H1 (cell line): Measurements from ENCODE around the gene STXBP5. TPM values are rescaled to one million over a fixed set of nuclear protein-coding genes. Genes with fewer than 3 reads are reported as not detected.

ENCODE experiments used
- CTCF ChIA-PET: fragments of 300-600 bp; sonication (Branson Sonifier 250); formaldehyde crosslinking; loops from one replicate; lab custom pipeline; 2021; ENCODE audit not compliant: partially characterized antibody; lab: Charles Lee
- POLR2A ChIA-PET: fragments of 300-600 bp; sonication (Branson Sonifier 250); formaldehyde crosslinking; loops from one replicate; lab custom pipeline; 2021; ENCODE audit warnings: inconsistent platforms; ENCODE audit not compliant: partially characterized antibody; lab: Charles Lee
- DNase-seq, 2 experiments: peaks; one replicate each; pipeline versions ENCODE4 v3.0.0 to v3.0.0-alpha.2; 2010 to 2022; ENCODE audit warnings: low spot score in 2 of 2, low read depth in 1 of 2, mixed read lengths in 1 of 2
- FAIRE-seq: peaks from 2 replicates; lab custom pipeline; 2011; peaks lifted over from hg19 to GRCh38; lab: Jason Lieb, UNC
- H2AFZ ChIP-seq: 2 replicates; pipeline ENCODE4 v1.8.1; 2012; ENCODE audit warnings: low read length, inconsistent platforms
- H2AK5ac ChIP-seq: 2 replicates; pipeline ENCODE4 v1.6.1; 2013; ENCODE audit warnings: low read depth, low read length
- H2BK120ac ChIP-seq: replicated peaks from 2 replicates; pipeline ENCODE3; 2013; ENCODE audit warnings: low read depth, low read length, inconsistent platforms
- H2BK12ac ChIP-seq: 2 replicates; pipeline ENCODE4 v1.6.1; 2013; ENCODE audit warnings: low read depth, low read length
- H2BK15ac ChIP-seq: 2 replicates; pipeline ENCODE4 v1.6.1; 2013; ENCODE audit warnings: low read length
- H2BK20ac ChIP-seq: 2 replicates; pipeline ENCODE4 v1.6.1; 2013; ENCODE audit warnings: low read length
- H2BK5ac ChIP-seq: 2 replicates; pipeline ENCODE4 v1.6.1; 2013; ENCODE audit warnings: low read depth, low read length
- H3K14ac ChIP-seq: 2 replicates; pipeline ENCODE4 v1.6.1; 2013; ENCODE audit warnings: inconsistent platforms; ENCODE audit not compliant: insufficient read length
- H3K18ac ChIP-seq: 2 replicates; pipeline ENCODE4 v1.6.1; 2013; ENCODE audit warnings: low read length; ENCODE audit errors: extremely low read depth
- H3K23ac ChIP-seq: 2 replicates; pipeline ENCODE4 v1.6.1; 2013; ENCODE audit warnings: inconsistent platforms; ENCODE audit not compliant: insufficient read length
- H3K23me2 ChIP-seq: 2 replicates; pipeline ENCODE4 v1.6.1; 2013; ENCODE audit warnings: low read depth, low read length
- H3K27ac ChIP-seq: 2 replicates; pipeline ENCODE4 v1.6.1; 2011; ENCODE audit warnings: low read depth, low read length, inconsistent platforms
- H3K27me3 ChIP-seq, 4 experiments: replicated peaks in 1 of 4; 1 replicate in 1 of 4; 2 replicates in 3 of 4; pipeline versions ENCODE4 v1.6.1 to v1.8.1; 2011 to 2013; ENCODE audit warnings: low read length in 3 of 4, mild to moderate bottlenecking in 3 of 4, inconsistent platforms in 2 of 4, mixed read lengths in 2 of 4, moderate library complexity in 1 of 4; ENCODE audit not compliant: control insufficient read depth in 3 of 4, insufficient read depth in 3 of 4; ENCODE audit errors: extremely low read depth in 1 of 4
- H3K36me3 ChIP-seq, 4 experiments: 2 replicates each; pipeline versions ENCODE4 v1.6.1 to v1.8.1; 2011 to 2013; ENCODE audit warnings: mild to moderate bottlenecking in 4 of 4, low read length in 3 of 4, moderate library complexity in 2 of 4, control low read depth in 1 of 4, inconsistent platforms in 1 of 4; ENCODE audit not compliant: insufficient read depth in 4 of 4, control insufficient read depth in 2 of 4
- H3K4ac ChIP-seq: replicated peaks from 2 replicates; pipeline ENCODE3; 2013; ENCODE audit warnings: low read length, low read depth, mixed read lengths, inconsistent platforms; ENCODE audit not compliant: insufficient read length
- H3K4me1 ChIP-seq, 4 experiments: replicated peaks in 1 of 4; 1 replicate in 1 of 4; 2 replicates in 3 of 4; pipeline versions ENCODE4 v1.6.1 to v1.8.1; 2011 to 2013; ENCODE audit warnings: low read length in 3 of 4, inconsistent platforms in 2 of 4, mixed read lengths in 1 of 4; ENCODE audit not compliant: insufficient read depth in 4 of 4, control insufficient read depth in 3 of 4
- H3K4me2 ChIP-seq, 2 experiments: 2 replicates each; pipeline versions ENCODE4 v1.6.1 to v1.8.1; 2011 to 2013; ENCODE audit warnings: low read depth in 2 of 2, low read length in 2 of 2, control low read depth in 1 of 2, inconsistent platforms in 1 of 2, mild to moderate bottlenecking in 1 of 2; ENCODE audit not compliant: insufficient read depth in 1 of 2
- H3K4me3 ChIP-seq, 4 experiments: fragments of 200-600, 300-600 bp in 1 of 4; sonication (generic), shearing (Covaris generic), sonication (Bioruptor Twin) in 1 of 4; 2 replicates each; pipeline versions ENCODE4 v1.5.1 to v1.8.1; 2011 to 2016; ENCODE audit warnings: low read length in 4 of 4, low read depth in 3 of 4, control low read depth in 2 of 4, inconsistent platforms in 2 of 4, mild to moderate bottlenecking in 2 of 4, mixed read lengths in 1 of 4, moderate library complexity in 1 of 4; ENCODE audit not compliant: insufficient read depth in 2 of 4; ENCODE audit errors: extremely low read depth in 1 of 4
- H3K56ac ChIP-seq: replicated peaks from 2 replicates; pipeline ENCODE3; 2013; ENCODE audit warnings: low read depth, mild to moderate bottlenecking, mixed read lengths, low read length, inconsistent platforms; ENCODE audit not compliant: insufficient read length
- H3K79me1 ChIP-seq: 2 replicates; pipeline ENCODE4 v1.6.1; 2013; ENCODE audit warnings: low read depth, low read length, control low read depth
- H3K79me2 ChIP-seq, 2 experiments: 2 replicates each; pipeline versions ENCODE4 v1.6.1 to v1.8.1; 2012 to 2013; ENCODE audit warnings: low read length in 2 of 2, mild to moderate bottlenecking in 2 of 2, inconsistent platforms in 1 of 2; ENCODE audit not compliant: insufficient read depth in 2 of 2, control insufficient read depth in 1 of 2
- H3K9ac ChIP-seq, 4 experiments: replicated peaks in 1 of 4; 1 replicate in 1 of 4; 2 replicates in 3 of 4; pipeline versions ENCODE4 v1.6.1 to v1.8.1; 2011 to 2013; ENCODE audit warnings: low read depth in 3 of 4, low read length in 3 of 4, control low read depth in 2 of 4, mild to moderate bottlenecking in 2 of 4, moderate library complexity in 2 of 4, inconsistent platforms in 1 of 4; ENCODE audit errors: extremely low read depth in 1 of 4
- H3K9me3 ChIP-seq, 2 experiments: 2 replicates each; pipeline versions ENCODE4 v1.6.1 to v1.8.1; 2012 to 2013; ENCODE audit warnings: mild to moderate bottlenecking in 2 of 2, moderate library complexity in 2 of 2, control low read depth in 1 of 2, inconsistent platforms in 1 of 2, low read depth in 1 of 2, low read length in 1 of 2, mixed read lengths in 1 of 2; ENCODE audit not compliant: insufficient read depth in 2 of 2
- H4K20me1 ChIP-seq, 2 experiments: replicated peaks in 1 of 2; 2 replicates each; pipeline versions ENCODE3 to v1.8.1; 2011 to 2013; ENCODE audit warnings: inconsistent platforms in 2 of 2, low read length in 2 of 2, mild to moderate bottlenecking in 1 of 2; ENCODE audit not compliant: insufficient read depth in 2 of 2, control insufficient read depth in 1 of 2
- H4K5ac ChIP-seq: 2 replicates; pipeline ENCODE4 v1.6.1; 2013; ENCODE audit warnings: low read length, low read depth, mixed read lengths, inconsistent platforms; ENCODE audit not compliant: insufficient read length
- H4K8ac ChIP-seq: 2 replicates; pipeline ENCODE4 v1.8.0; 2013; ENCODE audit warnings: mild to moderate bottlenecking, moderate library complexity, low read length, inconsistent platforms; ENCODE audit not compliant: insufficient read depth; ENCODE audit errors: extremely low read depth
- H4K91ac ChIP-seq: replicated peaks from 2 replicates; pipeline ENCODE3; 2013; ENCODE audit warnings: low read length, mixed read lengths, inconsistent platforms; ENCODE audit not compliant: insufficient read length
- CEBPB ChIP-seq: IDR thresholded peaks from 2 replicates; pipeline ENCODE4 v1.6.1; 2012; ENCODE audit warnings: low read depth, low read length
- CHD2 ChIP-seq: IDR thresholded peaks from 2 replicates; pipeline ENCODE4 v1.6.1; 2012; ENCODE audit warnings: low read length, improper control_type of control experiment
- HDAC2 ChIP-seq, 2 experiments: fragments of 300-600 bp in 1 of 2; sonication (generic) in 1 of 2; IDR thresholded peaks; 2 replicates each; pipeline ENCODE4 v1.6.1; 2011 to 2012; ENCODE audit warnings: low read depth in 2 of 2, low read length in 2 of 2, mild to moderate bottlenecking in 2 of 2, moderate library complexity in 2 of 2, borderline replicate concordance in 1 of 2, inconsistent platforms in 1 of 2
- RAD21 ChIP-seq, 2 experiments: IDR thresholded peaks in 1 of 2; conservative IDR thresholded peaks in 1 of 2; 2 replicates each; pipeline ENCODE4 v1.6.1; 2011; ENCODE audit warnings: low read depth in 2 of 2, low read length in 2 of 2, improper control_type of control experiment in 1 of 2, inconsistent platforms in 1 of 2, mild to moderate bottlenecking in 1 of 2, moderate library complexity in 1 of 2
- TBP ChIP-seq: IDR thresholded peaks from 2 replicates; pipeline ENCODE4 v1.6.1; 2011; ENCODE audit warnings: low read depth, low read length, improper control_type of control experiment
- WGBS, 2 experiments: shearing (Covaris generic) in 1 of 2; methylation state at CpG; one replicate each; pipeline versions ENCODE4 v1.1.6 to v1.1.7; 2013 to 2015; ENCODE audit warnings: low lambda C conversion rate in 2 of 2, mixed read lengths in 2 of 2, inconsistent platforms in 1 of 2, low coverage in 1 of 2, missing lambda C conversion rate in 1 of 2; ENCODE audit not compliant: insufficient replicate concordance in 2 of 2, insufficient coverage in 1 of 2, insufficient read length in 1 of 2; ENCODE audit errors: extremely low coverage in 1 of 2, missing lambda C conversion rate in 1 of 2; 5-methylcytosine and 5-hydroxymethylcytosine counted together
- polyA plus RNA-seq, 7 experiments: library from polyadenylated mRNA; depleted of rRNA in 3 of 7; stranded (reverse) in 5 of 7; unstranded in 2 of 7; fragments of >200 nt in 5 of 7; fragments of 200-250 nt in 2 of 7; gene quantifications; 1 replicate in 5 of 7; 2 replicates in 1 of 7; 4 replicates in 1 of 7; pipeline versions ENCODE4 v1.2.1 to v1.2.3, GENCODE V29; 2011 to 2013; ENCODE audit warnings: missing spikeins in 2 of 7, mixed read lengths in 2 of 7
- total RNA-seq: library from RNA; stranded (reverse); fragmentation: NEBNext Ultra II Directional; extraction: Animal tissue kit (Norgen Biotek cat#: 25700); gene quantifications from 2 replicates; pipeline ENCODE4 v1.2.1, GENCODE V29; 2021

Gene STXBP5
- total and polyA plus RNA-seq, 2 of the 8 experiments (the other 6 are each of a cell fraction or from before 2014, with no cell fraction given), result 2.7 to 10.8 TPM

DNA sequence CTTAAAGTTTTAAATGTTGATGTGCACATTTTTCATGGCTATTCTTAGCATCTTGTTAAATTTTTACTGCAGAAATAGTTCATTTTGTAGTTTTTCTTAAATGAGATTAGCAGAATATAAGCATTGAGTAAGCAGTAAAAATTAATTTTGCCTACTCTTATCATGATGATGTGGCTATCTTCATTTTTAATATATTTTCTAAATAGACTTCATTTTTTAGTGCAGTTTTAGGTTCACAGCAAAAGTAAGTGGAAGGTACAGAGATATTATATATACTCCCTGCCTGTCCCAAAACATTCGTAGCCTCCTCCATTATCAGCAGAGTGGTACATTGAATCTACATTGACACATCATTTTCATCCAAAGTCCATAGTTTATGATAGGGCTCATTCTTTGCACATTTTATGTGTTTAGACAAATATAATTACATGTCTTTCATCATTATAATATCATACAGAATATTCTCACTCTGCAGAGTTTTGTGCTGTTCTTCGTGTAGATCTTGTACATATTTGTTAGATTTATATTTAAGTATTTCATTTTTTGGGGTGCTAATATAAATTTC lies 13.7 kb downstream of the STXBP5 start:
- Histone ChIP-seq H3K23me2 (no peaks in the 10 kb centered on the region), H2AK5ac (no peak overlapping the region), H3K9me3 (no peaks in the 10 kb centered on the region), H2BK120ac (no peak overlapping the region), H3K4ac (no peak overlapping the region), H3K56ac (no peak overlapping the region), H2BK12ac (no peak overlapping the region), H3K14ac (no peak overlapping the region), H3K23ac (no peak overlapping the region), H3K36me3 (no peaks in the 10 kb centered on the region), H2BK15ac (no peak overlapping the region), H3K4me2 (no peak overlapping the region), H4K20me1 (no peaks in the 10 kb centered on the region), H4K5ac (no peak overlapping the region), H3K79me1 (no peaks in the 10 kb centered on the region), H3K27ac (no peak overlapping the region), H3K18ac (no peak overlapping the region), H3K4me1 (peaks cover 0 to 4% (median 2%) of the 10 kb centered on the region in 4 experiments; a peak in 2 of 7 replicates), H3K27me3 (no peaks in the 10 kb centered on the region), H2AFZ (no peak overlapping the region), H4K91ac (no peak overlapping the region), H3K4me3 (no peak overlapping the region), H2BK20ac (no peak overlapping the region), H4K8ac (no peak overlapping the region), H3K79me2 (peaks cover 0 to 5% of the 10 kb centered on the region in 2 experiments; a peak in 1 of 4 replicates), H3K9ac (no peak overlapping the region), H2BK5ac (no peak overlapping the region)
- FAIRE-seq, result no peak
- ChIA-PET POLR2A (no interaction called here), CTCF (interaction anchor here (1.2 kb wide), 1 partner anchor 17 kb away, joined by 3 read pairs; no protein-coding TSS in a partner anchor)
- WGBS, 2 experiments, result 92% methylated on average over 2 of the region's 2 CpGs; no CpG with 5 or more reads in 1 of the 2 experiments
- DNase-seq, result no peak
- TF ChIP-seq CEBPB (no peak), RAD21 (IDR thresholded peaks at IDR 0.05 in 1 of 2, conservative IDR thresholded peaks at IDR 0.05 in 1 of 2; ENCODE audit: low read depth in 2 of 2, low read length in 2 of 2) (no peak), HDAC2 (IDR thresholded peaks at IDR 0.05; ENCODE audit: borderline replicate concordance in 1 of 2, low read depth in 2 of 2, low read length in 2 of 2) (no peak), CHD2 (no peak), TBP (no peak)
